GM18858 (cell line): ENCODE data around the gene PPP3R1.

Source experiments
- ATAC-seq: cut with Tn5 transposase; IDR thresholded peaks from one replicate; pipeline ENCODE4 v1.9.1; 2021; ENCODE audit not compliant: unreplicated experiment

Gene PPP3R1

GRCh38 chr2:68235090-68235489 lies 17.2 kb downstream of the PPP3R1 start:
- no peak for ATAC-seq

- no peak for ATAC-seq
These were observed 17.9 kb downstream of the PPP3R1 start for GRCh38 chr2:68234405-68234804.

GRCh38 chr2:68231061-68231372 lies 21.3 kb downstream of the PPP3R1 start:
- ATAC-seq: no peak

GRCh38 chr2:68230241-68231060 lies 21.9 kb downstream of the PPP3R1 start:
- ATAC-seq: no peak

GRCh38 chr2:68226794-68227193 lies 25.5 kb downstream of the PPP3R1 start:
- ATAC-seq: no peak

- ATAC-seq: peak; percentile 61
These were observed 27.2 kb downstream of the PPP3R1 start for GRCh38 chr2:68225119-68225632.

GRCh38 chr2:68223419-68223818 lies 28.9 kb downstream of the PPP3R1 start:
- no peak for ATAC-seq

GRCh38 chr2:68222287-68222686 lies 30.0 kb downstream of the PPP3R1 start:
- no peak for ATAC-seq

GRCh38 chr2:68218343-68218901 lies 33.9 kb downstream of the PPP3R1 start:
- no peak for ATAC-seq

- ATAC-seq: no peak
These were observed 34.6 kb downstream of the PPP3R1 start for GRCh38 chr2:68217729-68218128.

GRCh38 chr2:68216454-68217310 lies 35.6 kb downstream of the PPP3R1 start:
- ATAC-seq: no peak

- peak; percentile 77 for ATAC-seq
These were observed 38.0 kb downstream of the PPP3R1 start for GRCh38 chr2:68214381-68214780.

- no peak for ATAC-seq
These were observed 45.5 kb downstream of the PPP3R1 start for GRCh38 chr2:68206793-68207192.

- peak; percentile 94 for ATAC-seq
These were observed 48.7 kb downstream of the PPP3R1 start for GRCh38 chr2:68203587-68203986.

GRCh38 chr2:68200157-68200787 lies 52.1 kb downstream of the PPP3R1 start:
- ATAC-seq: no peak

GRCh38 chr2:68196120-68196716 lies 56.1 kb downstream of the PPP3R1 start:
- ATAC-seq: no peak

GRCh38 chr2:68195096-68195495 lies 57.2 kb downstream of the PPP3R1 start:
- ATAC-seq: no peak

- ATAC-seq: no peak
These were observed 58.5 kb downstream of the PPP3R1 start for GRCh38 chr2:68193787-68194372.

- no peak for ATAC-seq
These were observed 59.2 kb downstream of the PPP3R1 start for GRCh38 chr2:68193144-68193543.

GRCh38 chr2:68190991-68191731 lies 61.2 kb downstream of the PPP3R1 start:
- ATAC-seq: no peak
